GM19438 (cell line): Measurements from ENCODE around the gene PRDM5.

Experiments
- ATAC-seq: cut with Tn5 transposase; IDR thresholded peaks from one replicate; pipeline ENCODE4 v1.9.1; 2021; ENCODE audit warnings: low read depth; ENCODE audit not compliant: unreplicated experiment

Gene PRDM5

DNA sequence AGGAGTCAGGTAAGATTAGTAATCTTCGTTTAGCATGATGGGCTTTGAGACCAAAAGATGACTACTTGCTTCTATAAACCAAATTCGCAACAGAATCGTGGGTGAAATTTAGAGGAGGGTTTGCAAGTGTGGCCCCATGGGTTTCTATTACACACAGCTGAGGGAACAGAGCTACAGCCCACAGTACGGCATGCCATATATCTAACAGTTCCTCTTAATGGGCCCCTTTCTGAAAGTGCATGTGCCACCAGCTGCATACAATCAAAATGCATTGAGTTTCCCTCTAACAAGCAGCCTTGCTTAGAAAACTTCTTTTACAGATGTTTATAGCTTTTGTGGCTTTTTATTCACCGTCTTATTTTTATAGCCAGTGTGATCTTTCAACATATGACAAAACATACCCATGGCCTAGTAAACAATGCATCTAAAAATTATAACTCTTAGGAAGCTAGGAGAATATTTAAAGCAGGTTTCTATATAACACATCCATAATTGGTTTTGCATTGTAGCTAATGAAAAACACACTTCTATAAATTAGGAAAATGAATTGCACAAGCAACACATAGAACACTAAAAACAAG, 202.1 kb downstream of the PRDM5 start:
- no peak for ATAC-seq

DNA sequence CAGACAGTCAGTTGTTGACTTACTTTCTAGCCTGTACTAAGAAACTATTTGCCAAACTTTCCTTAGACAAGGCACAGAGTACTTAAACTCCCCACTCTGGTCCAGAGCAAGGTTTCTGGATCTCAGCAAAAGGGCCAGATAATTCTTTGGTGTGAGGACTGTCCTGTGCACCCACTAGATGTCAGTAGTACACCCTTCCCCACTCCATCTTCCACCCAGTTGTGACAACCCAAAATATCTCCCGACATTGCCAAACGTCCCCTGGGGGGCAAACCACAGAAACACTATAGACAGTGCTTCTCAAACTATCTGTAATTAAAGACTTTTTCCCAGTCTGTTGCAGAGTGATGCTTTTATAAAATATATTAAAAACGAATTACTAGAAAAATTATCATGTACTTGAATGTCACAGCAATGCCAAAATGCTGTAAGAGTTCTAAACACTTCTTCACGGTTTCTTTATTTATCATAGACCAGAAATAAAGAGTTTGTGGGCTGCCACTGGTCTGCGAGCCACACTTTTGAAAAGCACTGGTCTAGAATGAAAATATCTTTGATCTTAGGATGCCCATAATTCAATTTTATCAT, 203.5 kb downstream of the PRDM5 start:
- ATAC-seq = peak; percentile 90

DNA sequence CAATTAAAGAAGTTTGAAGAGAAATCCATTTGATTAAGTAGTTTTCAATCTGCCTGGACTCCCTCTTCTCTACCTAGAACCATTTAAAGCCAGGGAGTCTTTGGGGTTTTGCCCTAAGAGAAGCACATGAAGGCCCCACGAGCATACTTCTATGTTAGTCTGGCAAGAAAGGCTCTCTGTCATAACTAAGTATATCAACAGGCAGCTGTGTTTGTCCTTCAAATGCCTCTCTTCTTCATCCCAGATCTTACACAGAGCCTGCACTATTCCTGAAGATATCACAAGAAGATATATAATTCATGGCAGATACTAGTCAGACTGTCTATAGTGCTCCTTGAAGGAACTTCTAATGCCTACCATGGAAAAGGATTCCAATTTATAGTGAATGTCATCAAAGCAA, 206.2 kb downstream of the PRDM5 start:
- no peak for ATAC-seq

DNA sequence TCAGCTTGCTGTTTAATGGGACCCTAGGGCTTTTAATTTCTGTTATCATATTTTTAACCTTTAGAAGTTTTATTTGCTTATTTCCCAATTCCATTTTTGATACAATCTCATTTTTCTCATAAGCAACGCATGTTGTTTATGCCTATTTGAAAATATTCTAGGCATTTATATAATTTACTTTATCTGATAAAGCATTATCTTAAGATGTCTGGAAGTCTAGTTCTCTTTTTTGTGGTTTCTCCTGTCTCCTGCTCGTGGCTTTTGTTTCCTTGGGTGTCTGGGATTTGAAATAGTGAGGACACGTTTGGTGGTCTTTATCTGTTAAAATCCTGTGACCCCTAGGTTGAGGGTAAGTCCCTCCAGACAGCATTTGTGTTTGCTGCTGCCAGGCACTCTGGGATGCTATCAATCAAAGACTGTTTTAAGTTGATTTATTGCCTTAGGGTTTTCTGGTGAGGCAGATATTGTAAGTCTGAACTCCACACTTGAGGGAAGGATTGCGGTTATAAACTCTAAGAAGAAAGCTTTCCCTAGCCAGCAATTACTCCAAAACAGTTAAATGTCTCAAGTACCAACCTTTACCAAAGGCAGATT, 208.0 kb downstream of the PRDM5 start:
- no peak for ATAC-seq

DNA sequence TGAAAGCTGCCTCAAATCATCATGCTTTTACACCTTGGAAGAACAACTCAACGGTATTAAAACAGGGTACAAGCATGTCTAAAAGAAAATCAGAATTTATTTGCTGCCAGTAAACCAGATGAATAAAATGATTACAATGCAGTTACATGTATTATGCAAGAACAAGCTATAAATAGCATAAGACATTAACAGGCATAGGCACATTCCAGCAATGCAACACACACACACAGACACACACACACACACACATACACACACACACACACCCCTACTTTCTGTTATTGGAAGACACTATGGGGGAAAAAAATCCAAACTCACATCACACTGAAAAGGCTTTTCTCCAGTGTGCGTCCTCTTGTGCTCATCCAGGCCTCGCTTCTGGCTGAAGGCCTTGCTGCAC, 212.5 kb downstream of the PRDM5 start:
- no peak for ATAC-seq

DNA sequence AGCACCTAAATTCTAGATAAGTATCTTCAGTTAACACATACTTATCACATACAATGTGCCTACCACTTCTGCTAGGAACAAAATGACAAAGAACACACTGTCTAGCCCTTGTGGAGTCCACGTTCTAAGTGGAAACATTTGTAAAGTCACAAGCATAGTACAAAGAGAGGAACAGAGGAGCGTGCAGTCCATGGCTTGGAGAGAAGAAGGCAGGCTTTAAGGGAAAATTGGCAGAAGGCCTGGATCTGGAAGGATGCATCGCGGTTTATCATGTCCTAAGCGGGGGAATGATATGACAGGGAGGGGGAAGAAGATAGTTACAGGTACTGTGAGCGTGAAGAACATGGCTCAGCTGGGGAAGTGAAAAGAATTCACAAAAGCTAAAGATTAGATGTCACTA, 218.0 kb downstream of the PRDM5 start:
- no peak for ATAC-seq

DNA sequence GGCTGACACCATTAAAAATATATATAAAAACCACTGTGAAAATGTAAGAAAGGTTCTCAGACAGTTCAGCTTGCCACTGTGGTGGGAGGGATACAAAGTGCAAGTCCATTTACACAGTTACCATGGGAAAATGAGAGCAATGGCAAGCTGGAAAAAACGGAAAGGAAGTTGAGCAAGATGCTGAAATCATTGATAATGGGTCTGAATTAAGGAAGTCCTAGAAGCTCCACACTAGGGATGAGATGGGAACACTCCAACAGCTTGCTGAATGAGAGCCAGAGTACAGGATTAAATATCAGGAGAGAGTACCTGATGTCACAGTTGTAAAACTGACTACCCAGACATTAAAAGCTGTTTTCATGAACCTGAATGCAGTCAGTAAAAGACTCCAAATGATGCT, 218.6 kb downstream of the PRDM5 start:
- no peak for ATAC-seq

DNA sequence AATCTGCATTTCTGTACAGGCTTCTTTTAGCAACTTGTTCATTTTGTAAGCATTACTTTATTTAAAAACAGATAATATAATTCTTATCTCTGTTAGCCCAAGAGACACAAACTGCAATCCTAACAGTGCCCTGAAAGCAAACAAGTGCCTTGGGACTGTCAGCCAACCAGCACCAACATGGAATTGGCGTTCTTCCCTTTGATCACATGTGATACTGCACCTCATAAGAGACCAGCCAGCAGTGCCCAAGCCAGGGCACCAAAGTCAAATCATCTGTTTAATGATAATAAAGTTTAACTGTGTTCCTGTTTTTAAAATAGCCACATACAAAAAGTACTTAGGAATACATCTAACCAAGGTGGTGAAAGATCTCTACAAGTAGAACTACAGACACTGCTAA, 223.2 kb downstream of the PRDM5 start:
- ATAC-seq = no peak

DNA sequence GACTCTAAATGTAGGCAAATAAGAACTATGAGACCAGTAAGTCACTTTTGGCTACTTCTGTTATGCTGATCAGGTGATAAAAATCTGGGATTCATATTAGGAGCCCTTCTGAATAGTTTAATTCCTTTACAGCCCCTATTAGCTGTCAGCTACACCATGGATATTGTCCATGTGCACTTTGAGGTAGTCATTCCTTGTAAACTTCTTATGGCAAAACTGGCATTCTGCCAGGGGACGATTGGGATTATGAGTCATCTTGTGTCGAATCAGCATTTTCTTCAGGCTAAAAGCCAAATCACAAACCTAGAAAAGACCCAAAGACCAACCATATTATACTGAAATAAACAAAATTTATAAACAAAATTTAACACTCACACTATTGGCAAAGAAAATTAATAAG, 227.6 kb downstream of the PRDM5 start:
- ATAC-seq = no peak

DNA sequence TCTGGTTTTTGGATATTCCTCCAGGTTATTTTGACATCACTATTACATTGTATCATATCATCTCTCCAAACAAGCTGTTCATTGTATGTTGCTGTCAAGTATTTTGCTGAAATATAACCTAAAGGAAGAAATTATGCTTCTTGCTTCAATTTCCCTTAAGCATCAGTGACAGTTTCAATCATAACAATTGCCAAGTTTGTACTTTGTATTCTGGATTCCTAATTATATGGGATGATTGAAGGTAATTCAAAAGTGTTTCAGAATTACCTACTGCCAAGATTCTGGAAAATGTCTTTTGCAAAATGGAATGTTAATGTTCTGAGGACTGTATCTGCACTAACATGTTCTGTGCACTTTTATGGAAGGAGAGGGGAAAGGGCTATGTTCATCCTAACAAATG, 228.7 kb downstream of the PRDM5 start:
- ATAC-seq = no peak

DNA sequence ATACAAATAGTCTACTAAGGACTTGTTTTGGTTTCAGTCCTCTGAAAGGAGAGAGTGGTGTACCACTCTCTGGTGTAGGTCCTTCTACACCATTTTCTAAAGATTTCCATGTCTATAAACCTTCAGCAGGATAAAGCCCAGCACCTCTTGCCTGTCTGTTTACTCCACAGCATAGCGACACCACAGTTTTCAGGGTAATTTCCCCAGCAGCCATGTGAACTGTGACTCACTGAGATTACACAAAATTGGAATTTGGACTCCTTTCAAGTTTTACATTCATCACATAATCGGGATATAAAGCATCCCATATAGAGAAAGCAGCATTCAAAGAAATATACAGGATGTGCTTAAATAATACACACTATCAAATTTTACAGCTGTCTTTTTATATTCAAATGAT, 229.6 kb downstream of the PRDM5 start:
- ATAC-seq = no peak

DNA sequence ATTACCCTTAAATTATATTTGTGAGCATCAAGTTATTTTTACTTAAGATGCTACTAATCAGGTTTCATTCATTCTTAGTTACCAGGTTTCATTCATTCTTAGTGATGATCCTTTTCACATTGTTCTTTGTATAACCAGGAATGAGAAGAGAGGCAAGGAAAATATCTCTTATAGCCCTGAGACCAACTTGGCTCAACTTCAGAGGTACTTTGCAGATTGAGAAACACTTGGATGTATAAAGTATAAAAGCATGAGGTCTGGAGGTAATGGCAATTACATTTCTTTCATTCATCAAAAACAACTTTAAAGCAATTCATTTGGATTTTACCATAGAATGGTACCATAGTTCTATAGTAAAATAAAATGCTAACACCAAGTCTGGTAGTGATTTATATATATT, 231.0 kb downstream of the PRDM5 start:
- ATAC-seq = no peak

DNA sequence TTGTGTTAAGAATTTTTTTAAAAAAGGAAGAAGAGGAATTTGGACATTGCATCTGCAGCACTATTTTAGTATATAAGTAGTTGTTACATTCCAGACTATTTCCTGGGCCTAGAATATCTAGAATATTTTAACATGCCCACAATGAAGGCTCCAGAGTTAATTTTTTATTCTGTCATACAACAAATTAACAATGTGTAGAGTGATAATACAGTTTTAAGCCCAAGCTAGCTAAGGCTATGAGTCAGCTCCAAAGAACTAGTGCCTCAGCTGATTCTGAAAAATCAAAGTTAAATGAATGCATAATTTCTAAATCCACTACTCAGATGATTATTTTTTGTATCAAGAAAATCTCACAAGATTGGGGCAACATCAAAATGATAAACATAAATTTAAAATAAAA, 231.4 kb downstream of the PRDM5 start:
- no peak for ATAC-seq

DNA sequence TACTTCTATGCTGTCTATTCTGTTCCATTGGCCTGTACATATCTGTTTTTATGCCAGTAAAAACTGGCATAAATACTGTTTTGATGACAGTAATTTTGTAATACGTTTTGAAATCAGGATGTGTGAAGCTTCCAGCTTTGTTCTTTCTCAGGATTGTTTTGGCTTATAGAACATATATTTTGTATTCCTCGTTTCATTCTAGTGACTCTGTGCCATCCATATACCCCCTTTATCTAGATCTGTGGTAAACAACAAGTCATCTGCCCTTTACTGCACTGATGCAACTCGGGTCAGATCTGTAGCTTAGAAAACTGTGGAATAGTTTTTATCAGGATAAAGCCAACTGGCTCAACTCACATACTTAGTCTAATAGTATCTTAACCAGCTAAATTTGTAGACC, 233.7 kb downstream of the PRDM5 start:
- no peak for ATAC-seq

DNA sequence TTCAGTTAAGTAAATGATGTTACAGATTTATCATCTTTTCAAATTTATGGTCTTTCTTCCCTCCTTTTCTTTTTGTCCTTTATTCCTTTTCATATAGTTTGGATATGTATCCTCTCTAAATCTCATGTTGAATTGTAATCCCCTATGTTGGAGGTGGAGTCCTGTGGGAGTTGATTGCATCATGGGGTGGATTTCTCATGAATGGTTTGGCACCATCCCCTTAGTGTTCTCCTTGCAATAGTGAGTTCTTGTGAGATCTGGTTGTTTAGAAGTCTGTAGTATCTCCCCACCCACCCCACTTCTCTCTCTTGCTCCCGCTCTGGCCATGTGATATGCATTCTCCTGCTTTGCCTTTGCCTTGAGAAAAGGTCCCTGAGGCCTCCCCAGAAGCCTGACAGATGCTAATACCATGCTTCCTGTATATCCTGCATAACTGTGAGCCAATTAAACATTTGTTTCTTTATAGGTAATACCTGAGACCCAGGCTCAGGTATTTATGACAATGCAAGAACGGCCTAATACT, 236.7 kb downstream of the PRDM5 start:
- ATAC-seq = no peak

DNA sequence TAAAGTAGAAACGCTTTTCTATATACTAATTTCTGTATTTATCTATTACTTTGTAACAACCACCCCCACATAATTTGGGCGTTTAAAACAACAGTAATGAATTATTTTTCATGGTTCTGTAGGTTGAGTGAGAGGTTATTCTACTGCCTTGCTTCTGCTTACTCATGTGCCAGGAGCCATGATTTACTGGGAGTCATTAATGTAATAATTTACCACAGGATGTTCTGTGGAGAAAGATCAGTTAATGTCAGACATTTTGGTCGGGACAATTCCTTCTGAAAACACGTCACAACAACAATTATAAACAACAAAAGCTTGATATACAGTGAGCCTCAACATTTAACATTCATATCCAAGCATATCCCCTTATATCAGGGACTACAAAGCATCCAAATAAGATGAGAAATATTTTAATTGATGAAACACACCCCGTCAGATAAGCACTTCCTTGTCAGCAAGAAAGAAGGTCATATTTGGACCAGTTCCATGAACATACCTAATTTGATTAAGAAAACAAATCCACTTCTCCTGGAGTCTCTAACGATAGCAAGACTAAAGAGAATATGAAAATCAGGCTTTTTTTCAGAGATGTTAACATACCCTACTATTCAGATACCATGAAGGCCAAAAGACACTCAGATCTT, 238.5 kb downstream of the PRDM5 start:
- no peak for ATAC-seq

DNA sequence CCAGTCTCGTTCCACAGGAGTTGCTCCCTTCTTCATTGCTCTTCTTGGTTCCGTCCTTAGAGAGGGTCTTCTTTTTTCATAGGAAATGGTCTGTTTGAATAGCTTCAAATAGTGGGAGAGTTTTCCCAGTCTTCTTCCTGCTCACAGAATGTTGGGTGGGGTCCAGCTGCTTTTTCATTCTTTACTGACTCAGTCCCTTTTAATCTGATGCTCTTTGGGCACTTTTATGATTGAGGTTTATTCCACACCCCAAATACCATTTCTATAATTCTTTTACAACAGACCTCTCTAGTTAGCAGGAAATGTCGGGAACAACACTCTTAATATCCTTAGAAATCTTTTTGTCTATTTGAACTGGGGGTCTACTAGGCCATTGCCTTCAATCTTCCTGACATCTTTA, 239.5 kb downstream of the PRDM5 start:
- no peak for ATAC-seq

DNA sequence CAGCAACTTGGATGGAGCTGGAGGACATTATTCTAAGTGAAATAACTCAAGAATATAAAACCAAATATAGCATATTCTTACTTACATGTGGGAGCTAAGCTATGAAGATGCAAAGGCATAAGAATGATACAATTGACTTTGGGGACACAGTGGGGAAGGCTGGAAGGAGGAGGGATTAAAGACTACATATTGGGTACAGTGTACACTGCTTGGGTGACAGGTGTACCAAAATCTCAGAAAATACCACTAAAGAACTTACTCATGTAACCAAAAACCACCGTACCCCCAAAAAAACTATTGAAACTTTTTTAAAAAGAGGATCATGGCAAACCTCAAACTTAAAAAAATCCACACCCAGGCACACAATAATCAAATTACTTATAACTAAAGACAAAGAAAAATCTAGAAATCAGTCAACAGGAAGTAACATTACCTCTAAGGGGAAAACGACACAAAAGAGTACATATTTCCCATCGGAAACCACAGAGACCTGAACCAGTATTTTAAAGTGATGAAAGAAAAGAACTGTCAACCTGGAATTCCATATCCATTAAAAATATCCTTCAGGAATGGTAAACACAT, 241.8 kb downstream of the PRDM5 start:
- ATAC-seq = no peak

DNA sequence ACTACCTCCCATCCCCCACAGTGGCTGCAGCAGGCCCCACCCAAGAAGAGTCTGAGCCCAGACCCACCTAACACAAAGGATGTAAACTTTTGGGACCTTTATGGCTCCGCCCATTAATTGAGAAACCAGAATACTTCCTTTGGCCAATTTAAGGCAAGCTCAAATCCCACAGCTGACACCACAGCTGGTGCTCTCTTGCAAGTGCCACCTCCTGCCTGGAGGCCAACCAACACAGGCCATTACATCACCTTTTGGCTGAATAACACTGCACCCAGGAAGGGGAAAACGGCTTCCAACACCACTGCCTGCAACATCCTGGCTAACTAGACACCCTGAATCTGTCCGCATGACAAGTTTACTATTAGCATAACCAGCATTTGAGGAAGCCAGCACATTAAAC, 248.8 kb downstream of the PRDM5 start:
- no peak for ATAC-seq

DNA sequence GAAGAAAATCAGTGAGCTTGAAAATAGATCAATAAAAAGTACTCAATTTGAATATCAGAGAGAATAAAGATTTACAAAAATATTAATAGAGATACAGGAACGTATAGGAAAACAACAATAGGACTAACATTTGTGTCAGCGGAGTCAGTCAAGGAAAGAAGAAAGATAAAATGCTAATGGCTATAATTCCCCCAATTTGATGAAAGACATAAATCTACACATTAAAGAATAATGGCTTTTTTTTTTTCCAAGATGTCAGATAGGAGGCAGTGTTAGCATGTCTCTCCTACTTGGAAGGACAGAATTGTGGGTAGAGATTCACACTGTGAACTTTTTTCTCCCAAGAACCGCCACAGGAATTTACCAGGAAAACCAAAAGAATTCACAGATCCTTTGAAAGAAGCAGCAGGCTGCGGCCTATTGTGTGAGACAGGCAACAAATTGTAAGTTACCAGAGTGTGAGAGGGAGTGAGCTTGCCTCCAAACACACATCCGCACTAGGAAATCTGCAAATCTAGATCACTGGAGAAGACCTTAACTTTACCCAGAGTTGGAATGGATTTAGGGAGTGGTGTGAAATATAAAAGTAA, 249.9 kb downstream of the PRDM5 start:
- ATAC-seq = no peak

DNA sequence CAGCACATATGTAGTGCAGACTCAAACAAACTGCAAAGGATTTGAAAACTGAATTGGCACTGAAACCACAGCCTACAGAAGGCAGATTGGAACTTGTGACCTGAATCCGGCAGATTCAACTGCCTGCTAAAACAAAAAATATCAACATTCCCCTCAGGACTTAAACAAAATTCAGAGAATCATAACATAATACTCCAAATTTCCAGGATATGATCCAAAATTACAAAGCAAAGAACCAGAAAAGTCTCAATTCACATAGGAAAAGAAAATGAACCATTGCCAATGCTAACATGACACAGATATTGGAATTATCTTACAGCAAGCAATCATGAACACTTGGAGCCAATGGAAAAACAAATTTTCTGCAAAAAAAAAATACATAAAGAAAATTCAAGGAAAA, 250.4 kb downstream of the PRDM5 start:
- ATAC-seq = no peak
